HEK293 (cell line): ENCODE measurements around the gene PRSS1.

ENCODE experiments used
- CTCF ChIA-PET: fragments of 350-600 bp; formaldehyde crosslinking; extraction: SDS; loops from one replicate; lab custom pipeline; 2021; ENCODE audit warnings: antibody characterized with exemption; lab: Yijun Ruan, JAX
- POLR2A ChIA-PET: fragments of 300-600 bp; formaldehyde crosslinking; extraction: SDS; loops from one replicate; lab custom pipeline; 2020; ENCODE audit warnings: antibody characterized with exemption, inconsistent platforms; lab: Yijun Ruan, JAX
- H3K27ac ChIP-seq: fragments of 200-500 bp; sonication (Bioruptor generic); 2 replicates; pipeline ENCODE4 v1.5.1; 2014; ENCODE audit warnings: low read depth, low read length, control low read depth, inconsistent platforms; ENCODE audit errors: extremely low read depth
- H3K36me3 ChIP-seq, 2 experiments: fragments of 200-500 bp in 1 of 2; sonication (Bioruptor generic) in 1 of 2; 1 replicate in 1 of 2; 2 replicates in 1 of 2; pipeline ENCODE4 v1.5.1; 2014 to 2017; ENCODE audit warnings: inconsistent platforms in 2 of 2, low read length in 2 of 2; ENCODE audit not compliant: control insufficient read depth in 2 of 2, insufficient read depth in 1 of 2
- H3K4me1 ChIP-seq: fragments of 200-500 bp; sonication (Bioruptor generic); 2 replicates; pipeline ENCODE4 v1.5.1; 2014; ENCODE audit warnings: mild to moderate bottlenecking, low read length, inconsistent platforms; ENCODE audit not compliant: control insufficient read depth, insufficient read depth
- H3K4me3 ChIP-seq: 2 replicates; pipeline ENCODE4 v1.5.1; 2011; ENCODE audit warnings: low read depth, mild to moderate bottlenecking, control low read depth, low read length, moderate library complexity
- H3K9me3 ChIP-seq: fragments of 200-500 bp; sonication (Bioruptor generic); 2 replicates; pipeline ENCODE4 v1.5.1; 2014; ENCODE audit warnings: low read depth, low read length, inconsistent platforms; ENCODE audit not compliant: control insufficient read depth, insufficient read depth
- GLIS2 ChIP-seq: fragments of 450-650 bp; formaldehyde crosslinking; IDR thresholded peaks from 2 replicates; pipeline ENCODE4 v1.5.1; 2016; ENCODE audit warnings: missing biosample characterization, missing genetic modification characterization
- ZBTB20 ChIP-seq: fragments of 450-650 bp; formaldehyde crosslinking; IDR thresholded peaks from 2 replicates; pipeline ENCODE4 v1.5.1; 2016; ENCODE audit warnings: missing biosample characterization, missing genetic modification characterization
- ZBTB8A ChIP-seq: fragments of 450-650 bp; formaldehyde crosslinking; IDR thresholded peaks from 2 replicates; pipeline ENCODE4 v1.5.1; 2016; ENCODE audit warnings: missing biosample characterization, missing genetic modification characterization
- ZNF132 ChIP-seq: fragments of 450-650 bp; formaldehyde crosslinking; IDR thresholded peaks from 2 replicates; pipeline ENCODE4 v1.5.1; 2017; ENCODE audit warnings: missing biosample characterization, missing genetic modification characterization, borderline replicate concordance
- ZNF16 ChIP-seq: fragments of 450-650 bp; formaldehyde crosslinking; IDR thresholded peaks from 2 replicates; pipeline ENCODE4 v1.5.1; 2016; ENCODE audit warnings: low read depth, missing biosample characterization, missing genetic modification characterization
- ZNF174 ChIP-seq: fragments of 450-650 bp; formaldehyde crosslinking; IDR thresholded peaks from 2 replicates; pipeline ENCODE4 v1.5.0; 2017; ENCODE audit warnings: missing biosample characterization, mild to moderate bottlenecking, missing genetic modification characterization
- ZNF2 ChIP-seq: fragments of 450-650 bp; formaldehyde crosslinking; IDR thresholded peaks from 2 replicates; pipeline ENCODE4 v1.5.1; 2016; ENCODE audit warnings: missing biosample characterization, missing genetic modification characterization
- ZNF23 ChIP-seq: fragments of 450-650 bp; formaldehyde crosslinking; IDR thresholded peaks from 2 replicates; pipeline ENCODE4 v1.5.1; 2016; ENCODE audit warnings: missing biosample characterization, missing genetic modification characterization, borderline replicate concordance
- ZNF664 ChIP-seq: fragments of 450-650 bp; formaldehyde crosslinking; IDR thresholded peaks from 2 replicates; pipeline ENCODE4 v1.5.1; 2016; ENCODE audit warnings: missing biosample characterization, missing genetic modification characterization
- ZSCAN30 ChIP-seq: fragments of 450-650 bp; IDR thresholded peaks from 2 replicates; pipeline ENCODE4 v1.5.1; 2018; ENCODE audit warnings: missing biosample characterization, mild to moderate bottlenecking, missing genetic modification characterization, moderate library complexity
- TF ChIP-seq, protein P1 (sequence below): fragments of 450-650 bp; formaldehyde crosslinking; IDR thresholded peaks from 2 replicates; pipeline ENCODE4 v1.5.1; 2017; ENCODE audit warnings: missing biosample characterization, mild to moderate bottlenecking, missing genetic modification characterization, moderate library complexity
- TF ChIP-seq, protein P2 (sequence below): fragments of 450-650 bp; formaldehyde crosslinking; IDR thresholded peaks from 2 replicates; pipeline ENCODE4 v1.5.1; 2016; ENCODE audit warnings: missing biosample characterization, missing genetic modification characterization
- TF ChIP-seq, protein P3 (sequence below): fragments of 450-650 bp; formaldehyde crosslinking; IDR thresholded peaks from 2 replicates; pipeline ENCODE4 v1.5.1; 2016; ENCODE audit warnings: missing biosample characterization, missing genetic modification characterization, borderline replicate concordance
- TF ChIP-seq, protein P4 (sequence below): fragments of 450-650 bp; formaldehyde crosslinking; IDR thresholded peaks from 2 replicates; pipeline ENCODE4 v1.5.1; 2016; ENCODE audit warnings: missing biosample characterization, missing genetic modification characterization
- TF ChIP-seq, protein P5 (sequence below): fragments of 450-650 bp; formaldehyde crosslinking; IDR thresholded peaks from 2 replicates; pipeline ENCODE4 v1.5.1; 2016; ENCODE audit warnings: missing biosample characterization, missing genetic modification characterization, borderline replicate concordance

Gene PRSS1

GRCh38 chr7:142800699-142801260 lies 51.5 kb downstream of the PRSS1 start:
- CTCF ChIA-PET, result interaction anchor here (0.6 to 0.7 kb wide), 2 partner anchors 10 to 554 kb away, joined by 3 read pairs; no protein-coding TSS in a partner anchor
- Histone ChIP-seq H3K4me1 (no peaks in the 10 kb centered on the region), H3K36me3 (no peaks in the 10 kb centered on the region), H3K9me3 (no peaks in the 10 kb centered on the region), H3K27ac (no peak overlapping the region), H3K4me3 (no peak overlapping the region)
- POLR2A ChIA-PET, result no interaction called here
- no peak for TF ChIP-seq ZNF664 (tag by site-specific recombination)
- no peak for TF ChIP-seq ZBTB20 (tag by site-specific recombination)
- TF ChIP-seq, protein P1, sequence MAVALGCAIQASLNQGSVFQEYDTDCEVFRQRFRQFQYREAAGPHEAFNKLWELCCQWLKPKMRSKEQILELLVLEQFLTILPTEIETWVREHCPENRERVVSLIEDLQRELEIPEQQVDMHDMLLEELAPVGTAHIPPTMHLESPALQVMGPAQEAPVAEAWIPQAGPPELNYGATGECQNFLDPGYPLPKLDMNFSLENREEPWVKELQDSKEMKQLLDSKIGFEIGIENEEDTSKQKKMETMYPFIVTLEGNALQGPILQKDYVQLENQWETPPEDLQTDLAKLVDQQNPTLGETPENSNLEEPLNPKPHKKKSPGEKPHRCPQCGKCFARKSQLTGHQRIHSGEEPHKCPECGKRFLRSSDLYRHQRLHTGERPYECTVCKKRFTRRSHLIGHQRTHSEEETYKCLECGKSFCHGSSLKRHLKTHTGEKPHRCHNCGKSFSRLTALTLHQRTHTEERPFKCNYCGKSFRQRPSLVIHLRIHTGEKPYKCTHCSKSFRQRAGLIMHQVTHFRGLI (tag by site-specific recombination), result no peak
- no peak for TF ChIP-seq ZNF2
- TF ChIP-seq ZNF174 (tag by site-specific recombination), result no peak
- TF ChIP-seq GLIS2 (tag by site-specific recombination), result no peak
- TF ChIP-seq ZSCAN30 (tag by site-specific recombination), result no peak
- TF ChIP-seq, protein P2, sequence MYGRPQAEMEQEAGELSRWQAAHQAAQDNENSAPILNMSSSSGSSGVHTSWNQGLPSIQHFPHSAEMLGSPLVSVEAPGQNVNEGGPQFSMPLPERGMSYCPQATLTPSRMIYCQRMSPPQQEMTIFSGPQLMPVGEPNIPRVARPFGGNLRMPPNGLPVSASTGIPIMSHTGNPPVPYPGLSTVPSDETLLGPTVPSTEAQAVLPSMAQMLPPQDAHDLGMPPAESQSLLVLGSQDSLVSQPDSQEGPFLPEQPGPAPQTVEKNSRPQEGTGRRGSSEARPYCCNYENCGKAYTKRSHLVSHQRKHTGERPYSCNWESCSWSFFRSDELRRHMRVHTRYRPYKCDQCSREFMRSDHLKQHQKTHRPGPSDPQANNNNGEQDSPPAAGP, result no peak
- no peak for TF ChIP-seq ZNF23 (tag by site-specific recombination)
- no peak for TF ChIP-seq ZBTB8A (tag by site-specific recombination)
- no peak for TF ChIP-seq ZNF132

GRCh38 chr7:142801601-142802295 lies 52.5 kb downstream of the PRSS1 start:
- Histone ChIP-seq H3K27ac (no peak overlapping the region), H3K4me1 (no peaks in the 10 kb centered on the region), H3K4me3 (no peak overlapping the region), H3K36me3 (no peaks in the 10 kb centered on the region), H3K9me3 (no peaks in the 10 kb centered on the region)
- ChIA-PET POLR2A (no interaction called here), CTCF (interaction anchor here (0.7 to 1.0 kb wide), 2 partner anchors 9 to 170 kb away, joined by 3 read pairs; no protein-coding TSS in a partner anchor)
- TF ChIP-seq ZNF16, result no peak
- TF ChIP-seq, protein P3, sequence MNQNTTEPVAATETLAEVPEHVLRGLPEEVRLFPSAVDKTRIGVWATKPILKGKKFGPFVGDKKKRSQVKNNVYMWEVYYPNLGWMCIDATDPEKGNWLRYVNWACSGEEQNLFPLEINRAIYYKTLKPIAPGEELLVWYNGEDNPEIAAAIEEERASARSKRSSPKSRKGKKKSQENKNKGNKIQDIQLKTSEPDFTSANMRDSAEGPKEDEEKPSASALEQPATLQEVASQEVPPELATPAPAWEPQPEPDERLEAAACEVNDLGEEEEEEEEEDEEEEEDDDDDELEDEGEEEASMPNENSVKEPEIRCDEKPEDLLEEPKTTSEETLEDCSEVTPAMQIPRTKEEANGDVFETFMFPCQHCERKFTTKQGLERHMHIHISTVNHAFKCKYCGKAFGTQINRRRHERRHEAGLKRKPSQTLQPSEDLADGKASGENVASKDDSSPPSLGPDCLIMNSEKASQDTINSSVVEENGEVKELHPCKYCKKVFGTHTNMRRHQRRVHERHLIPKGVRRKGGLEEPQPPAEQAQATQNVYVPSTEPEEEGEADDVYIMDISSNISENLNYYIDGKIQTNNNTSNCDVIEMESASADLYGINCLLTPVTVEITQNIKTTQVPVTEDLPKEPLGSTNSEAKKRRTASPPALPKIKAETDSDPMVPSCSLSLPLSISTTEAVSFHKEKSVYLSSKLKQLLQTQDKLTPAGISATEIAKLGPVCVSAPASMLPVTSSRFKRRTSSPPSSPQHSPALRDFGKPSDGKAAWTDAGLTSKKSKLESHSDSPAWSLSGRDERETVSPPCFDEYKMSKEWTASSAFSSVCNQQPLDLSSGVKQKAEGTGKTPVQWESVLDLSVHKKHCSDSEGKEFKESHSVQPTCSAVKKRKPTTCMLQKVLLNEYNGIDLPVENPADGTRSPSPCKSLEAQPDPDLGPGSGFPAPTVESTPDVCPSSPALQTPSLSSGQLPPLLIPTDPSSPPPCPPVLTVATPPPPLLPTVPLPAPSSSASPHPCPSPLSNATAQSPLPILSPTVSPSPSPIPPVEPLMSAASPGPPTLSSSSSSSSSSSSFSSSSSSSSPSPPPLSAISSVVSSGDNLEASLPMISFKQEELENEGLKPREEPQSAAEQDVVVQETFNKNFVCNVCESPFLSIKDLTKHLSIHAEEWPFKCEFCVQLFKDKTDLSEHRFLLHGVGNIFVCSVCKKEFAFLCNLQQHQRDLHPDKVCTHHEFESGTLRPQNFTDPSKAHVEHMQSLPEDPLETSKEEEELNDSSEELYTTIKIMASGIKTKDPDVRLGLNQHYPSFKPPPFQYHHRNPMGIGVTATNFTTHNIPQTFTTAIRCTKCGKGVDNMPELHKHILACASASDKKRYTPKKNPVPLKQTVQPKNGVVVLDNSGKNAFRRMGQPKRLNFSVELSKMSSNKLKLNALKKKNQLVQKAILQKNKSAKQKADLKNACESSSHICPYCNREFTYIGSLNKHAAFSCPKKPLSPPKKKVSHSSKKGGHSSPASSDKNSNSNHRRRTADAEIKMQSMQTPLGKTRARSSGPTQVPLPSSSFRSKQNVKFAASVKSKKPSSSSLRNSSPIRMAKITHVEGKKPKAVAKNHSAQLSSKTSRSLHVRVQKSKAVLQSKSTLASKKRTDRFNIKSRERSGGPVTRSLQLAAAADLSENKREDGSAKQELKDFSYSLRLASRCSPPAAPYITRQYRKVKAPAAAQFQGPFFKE (tag by site-specific recombination), result no peak
- TF ChIP-seq, protein P4, sequence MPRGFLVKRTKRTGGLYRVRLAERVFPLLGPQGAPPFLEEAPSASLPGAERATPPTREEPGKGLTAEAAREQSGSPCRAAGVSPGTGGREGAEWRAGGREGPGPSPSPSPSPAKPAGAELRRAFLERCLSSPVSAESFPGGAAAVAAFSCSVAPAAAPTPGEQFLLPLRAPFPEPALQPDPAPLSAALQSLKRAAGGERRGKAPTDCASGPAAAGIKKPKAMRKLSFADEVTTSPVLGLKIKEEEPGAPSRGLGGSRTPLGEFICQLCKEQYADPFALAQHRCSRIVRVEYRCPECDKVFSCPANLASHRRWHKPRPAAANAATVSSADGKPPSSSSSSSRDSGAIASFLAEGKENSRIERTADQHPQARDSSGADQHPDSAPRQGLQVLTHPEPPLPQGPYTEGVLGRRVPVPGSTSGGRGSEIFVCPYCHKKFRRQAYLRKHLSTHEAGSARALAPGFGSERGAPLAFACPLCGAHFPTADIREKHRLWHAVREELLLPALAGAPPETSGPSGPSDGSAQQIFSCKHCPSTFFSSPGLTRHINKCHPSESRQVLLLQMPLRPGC (tag by site-specific recombination), result no peak
- TF ChIP-seq, protein P5, sequence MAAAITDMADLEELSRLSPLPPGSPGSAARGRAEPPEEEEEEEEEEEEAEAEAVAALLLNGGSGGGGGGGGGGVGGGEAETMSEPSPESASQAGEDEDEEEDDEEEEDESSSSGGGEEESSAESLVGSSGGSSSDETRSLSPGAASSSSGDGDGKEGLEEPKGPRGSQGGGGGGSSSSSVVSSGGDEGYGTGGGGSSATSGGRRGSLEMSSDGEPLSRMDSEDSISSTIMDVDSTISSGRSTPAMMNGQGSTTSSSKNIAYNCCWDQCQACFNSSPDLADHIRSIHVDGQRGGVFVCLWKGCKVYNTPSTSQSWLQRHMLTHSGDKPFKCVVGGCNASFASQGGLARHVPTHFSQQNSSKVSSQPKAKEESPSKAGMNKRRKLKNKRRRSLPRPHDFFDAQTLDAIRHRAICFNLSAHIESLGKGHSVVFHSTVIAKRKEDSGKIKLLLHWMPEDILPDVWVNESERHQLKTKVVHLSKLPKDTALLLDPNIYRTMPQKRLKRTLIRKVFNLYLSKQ (tag by site-specific recombination), result no peak
